GM20000 (cell line): ENCODE data around the gene RNF151.
A peak's percentile ranks its signal among the peaks of the same experiment; 100 is the strongest.

Experiments
- DNase-seq: peaks from one replicate; pipeline ENCODE4 v3.0.0; 2012; ENCODE audit warnings: low spot score
- TF ChIP-seq, protein P1 (sequence below): IDR thresholded peaks from 2 replicates; pipeline ENCODE4 v1.5.1; 2012; ENCODE audit warnings: mild to moderate bottlenecking, control low read depth; ENCODE audit errors: extremely low read depth, missing control alignments

The RNF151 gene

DNA sequence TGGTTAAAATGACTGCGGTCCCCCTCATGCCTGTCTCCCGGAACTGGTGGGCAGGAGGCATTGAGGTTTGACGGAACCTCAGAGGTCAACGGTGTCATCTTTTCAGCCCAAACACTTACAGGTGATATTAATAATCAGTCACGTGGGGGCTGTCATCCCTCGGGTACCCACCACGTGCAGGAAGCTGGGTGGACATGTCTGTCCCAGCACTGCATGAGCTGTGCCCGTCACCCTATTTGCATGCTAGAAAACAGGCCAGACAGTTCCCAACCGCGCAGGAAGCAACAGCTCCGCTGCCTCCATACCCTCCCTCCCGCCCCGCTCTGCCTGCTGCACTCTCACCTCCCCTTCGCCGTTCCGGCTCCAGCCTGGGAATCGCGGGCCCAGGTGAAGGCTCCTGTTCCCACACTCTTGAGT, 24.5 kb downstream of the RNF151 start:
- TF ChIP-seq, protein P1, sequence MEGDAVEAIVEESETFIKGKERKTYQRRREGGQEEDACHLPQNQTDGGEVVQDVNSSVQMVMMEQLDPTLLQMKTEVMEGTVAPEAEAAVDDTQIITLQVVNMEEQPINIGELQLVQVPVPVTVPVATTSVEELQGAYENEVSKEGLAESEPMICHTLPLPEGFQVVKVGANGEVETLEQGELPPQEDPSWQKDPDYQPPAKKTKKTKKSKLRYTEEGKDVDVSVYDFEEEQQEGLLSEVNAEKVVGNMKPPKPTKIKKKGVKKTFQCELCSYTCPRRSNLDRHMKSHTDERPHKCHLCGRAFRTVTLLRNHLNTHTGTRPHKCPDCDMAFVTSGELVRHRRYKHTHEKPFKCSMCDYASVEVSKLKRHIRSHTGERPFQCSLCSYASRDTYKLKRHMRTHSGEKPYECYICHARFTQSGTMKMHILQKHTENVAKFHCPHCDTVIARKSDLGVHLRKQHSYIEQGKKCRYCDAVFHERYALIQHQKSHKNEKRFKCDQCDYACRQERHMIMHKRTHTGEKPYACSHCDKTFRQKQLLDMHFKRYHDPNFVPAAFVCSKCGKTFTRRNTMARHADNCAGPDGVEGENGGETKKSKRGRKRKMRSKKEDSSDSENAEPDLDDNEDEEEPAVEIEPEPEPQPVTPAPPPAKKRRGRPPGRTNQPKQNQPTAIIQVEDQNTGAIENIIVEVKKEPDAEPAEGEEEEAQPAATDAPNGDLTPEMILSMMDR, result no peak
- DNase-seq, result peak; percentile 74

DNA sequence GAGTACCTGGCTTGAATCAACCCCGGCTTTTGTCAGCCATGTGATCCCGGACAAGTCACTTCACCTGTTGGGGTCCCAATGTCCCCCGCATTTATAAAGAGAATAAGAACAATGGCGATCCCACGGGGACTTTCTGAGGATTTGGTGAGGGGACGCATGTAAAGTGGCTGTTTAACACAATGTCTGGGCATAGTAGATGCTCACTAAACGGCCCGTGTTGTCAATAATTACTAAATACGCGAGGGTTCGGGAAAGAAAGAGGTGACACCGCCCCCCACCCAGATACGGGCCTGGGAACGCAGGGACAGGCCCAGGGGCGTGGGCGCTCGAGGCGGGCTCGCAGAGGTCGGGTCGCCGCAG, 24.9 kb downstream of the RNF151 start:
- DNase-seq, result no peak
- TF ChIP-seq, protein P1, result no peak

DNA sequence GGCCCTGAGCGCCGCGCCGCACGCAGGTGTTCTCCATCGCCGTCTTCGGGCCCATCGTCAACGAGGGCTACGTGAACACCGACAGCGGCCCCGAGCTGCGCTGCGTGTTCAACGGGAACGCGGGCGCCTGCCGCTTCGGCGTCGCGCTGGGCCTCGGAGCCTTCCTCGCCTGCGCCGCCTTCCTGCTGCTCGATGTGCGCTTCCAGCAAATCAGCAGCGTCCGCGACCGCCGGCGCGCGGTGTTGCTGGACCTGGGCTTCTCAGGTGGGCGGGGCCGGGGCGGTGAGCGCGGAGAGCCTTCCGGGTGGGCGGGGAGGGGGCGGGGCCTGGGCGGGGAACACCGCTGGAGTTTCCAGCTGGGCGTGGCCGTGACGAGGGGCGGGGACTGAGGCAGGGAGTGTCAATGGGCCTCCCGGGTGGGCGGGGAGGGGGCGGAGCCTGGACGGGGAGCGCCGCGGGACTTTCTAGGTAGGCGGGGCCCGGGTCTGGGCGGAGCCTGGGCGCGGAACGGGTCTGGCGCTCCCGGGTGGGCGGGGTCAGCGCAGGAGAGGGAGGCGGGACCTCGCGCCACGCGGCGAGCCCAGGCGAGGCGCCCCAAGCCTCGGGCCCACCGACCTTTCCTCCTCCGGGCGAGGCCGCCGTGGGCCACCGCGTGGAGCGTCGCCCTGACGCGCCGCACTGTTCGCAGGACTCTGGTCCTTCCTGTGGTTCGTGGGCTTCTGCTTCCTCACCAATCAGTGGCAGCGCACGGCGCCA, 25.5 kb downstream of the RNF151 start:
- DNase-seq, result peak; percentile 100

DNA sequence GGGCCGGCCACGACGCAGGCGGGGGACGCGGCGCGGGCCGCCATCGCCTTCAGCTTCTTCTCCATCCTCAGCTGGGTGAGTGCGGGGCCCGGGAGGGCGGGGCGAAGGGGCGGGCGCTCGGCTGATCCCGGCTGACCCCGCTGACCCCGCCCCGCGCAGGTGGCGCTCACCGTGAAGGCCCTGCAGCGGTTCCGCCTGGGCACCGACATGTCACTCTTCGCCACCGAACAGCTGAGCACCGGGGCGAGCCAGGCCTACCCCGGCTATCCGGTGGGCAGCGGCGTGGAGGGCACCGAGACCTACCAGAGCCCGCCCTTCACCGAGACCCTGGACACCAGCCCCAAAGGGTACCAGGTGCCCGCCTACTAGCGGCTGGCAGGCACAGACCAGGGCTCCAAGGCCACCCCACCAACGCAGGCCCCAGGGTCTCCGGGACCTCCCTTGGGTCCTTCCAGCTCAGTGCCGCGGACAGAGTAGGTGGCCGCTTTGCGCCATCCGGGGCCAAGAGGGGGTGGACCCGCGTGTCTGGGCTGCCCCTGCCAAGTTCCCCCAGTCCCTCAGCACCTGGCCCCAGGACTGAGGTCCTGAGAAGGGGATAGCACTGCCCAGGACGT, 26.2 kb downstream of the RNF151 start:
- TF ChIP-seq, protein P1, result no peak
- no peak for DNase-seq

More for the DNA sequence above, 25.5 kb downstream of the RNF151 start:
- TF ChIP-seq, protein P1, result no peak

DNA sequence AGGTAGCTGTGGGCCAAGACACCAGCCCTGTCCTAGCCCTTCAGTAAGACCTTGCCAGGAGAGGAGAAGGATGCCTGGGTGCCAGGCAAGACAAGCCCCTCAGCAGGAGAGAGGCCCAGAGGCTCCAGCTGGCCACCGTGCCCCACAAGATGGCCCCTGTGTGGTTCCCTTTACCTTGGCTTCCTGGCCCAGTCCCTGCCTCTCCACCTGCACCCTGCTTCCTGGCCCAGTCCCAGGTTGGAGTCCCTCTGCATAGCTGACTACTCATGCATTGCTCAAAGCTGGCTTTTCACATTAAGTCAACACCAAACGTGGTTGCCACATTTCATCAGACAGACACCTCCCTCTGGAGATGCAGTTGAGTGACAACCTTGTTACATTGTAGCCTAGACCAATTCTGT, 27.1 kb downstream of the RNF151 start:
- TF ChIP-seq, protein P1, result no peak
- DNase-seq, result no peak

DNA sequence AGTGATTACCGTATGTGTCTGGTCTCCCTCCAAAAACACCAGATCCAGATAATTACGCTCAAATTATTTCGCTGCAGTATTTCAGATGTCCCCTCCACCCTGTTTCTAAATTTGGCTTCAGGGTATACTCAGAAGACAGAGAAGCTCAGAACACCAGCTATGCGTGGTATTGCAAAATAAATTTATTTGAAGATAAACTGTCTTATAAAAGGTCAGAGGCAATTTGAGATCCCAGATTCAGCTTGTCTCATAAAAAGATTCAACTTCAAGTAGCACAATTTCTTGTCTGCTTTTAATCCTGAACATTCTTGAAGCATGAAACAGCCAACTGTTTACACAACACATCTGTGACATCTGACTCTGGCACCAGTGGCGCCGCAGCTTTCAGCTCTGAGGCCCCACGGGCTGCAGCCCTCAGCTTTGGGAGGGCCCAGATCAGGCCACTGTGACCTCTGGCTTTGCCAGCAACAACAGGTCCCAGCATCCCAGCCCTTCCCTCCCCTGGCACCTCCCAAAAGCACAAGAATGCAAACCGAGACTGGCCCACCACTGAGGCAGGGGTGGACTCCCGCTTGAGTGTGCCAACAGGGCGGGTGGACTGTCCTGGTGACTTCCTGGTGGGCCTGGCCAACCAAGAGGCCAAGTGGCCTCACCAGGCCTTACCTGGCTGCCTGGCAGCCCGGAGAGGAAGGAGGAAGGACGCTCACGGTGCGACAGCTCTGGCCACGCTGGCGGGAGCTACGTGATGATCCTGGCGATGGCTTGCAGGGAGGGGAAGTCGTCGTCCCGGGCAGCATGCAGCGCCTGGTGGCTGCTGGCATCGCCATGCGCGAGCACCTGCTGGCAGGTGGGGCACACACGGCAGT, 31.1 kb downstream of the RNF151 start:
- TF ChIP-seq, protein P1, result no peak
- no peak for DNase-seq
